ENCODE measurements around the gene EPS8L3.

GRCh38 chr1:109733236-109733870 is 30.4 kb downstream of the EPS8L3 start:
- TF ChIP-seq CTCF (IDR thresholded peaks at IDR 0.05) (no peak), POLR2AphosphoS5 (IDR thresholded peaks at IDR 0.05) (no peak), EP300 (IDR thresholded peaks at IDR 0.05) (no peak), POLR2A (IDR thresholded peaks at IDR 0.05) (no peak)

Data from suprapubic skin (tissue), 4 donors.